GM21515 (cell line): ENCODE results near the gene ARHGAP19.
"Not testable (repeated sequence)": the region's sequence is repeated elsewhere in the genome, so short reads cannot be mapped to it uniquely, and the experiment has no call there.

Source experiments
- ATAC-seq: cut with Tn5 transposase; IDR thresholded peaks from one replicate; pipeline ENCODE4 v1.9.1; 2021; ENCODE audit not compliant: unreplicated experiment

Gene ARHGAP19

GRCh38 chr10:97280783-97281182 lies 11.7 kb downstream of the ARHGAP19 start:
- ATAC-seq, result no peak

DNA sequence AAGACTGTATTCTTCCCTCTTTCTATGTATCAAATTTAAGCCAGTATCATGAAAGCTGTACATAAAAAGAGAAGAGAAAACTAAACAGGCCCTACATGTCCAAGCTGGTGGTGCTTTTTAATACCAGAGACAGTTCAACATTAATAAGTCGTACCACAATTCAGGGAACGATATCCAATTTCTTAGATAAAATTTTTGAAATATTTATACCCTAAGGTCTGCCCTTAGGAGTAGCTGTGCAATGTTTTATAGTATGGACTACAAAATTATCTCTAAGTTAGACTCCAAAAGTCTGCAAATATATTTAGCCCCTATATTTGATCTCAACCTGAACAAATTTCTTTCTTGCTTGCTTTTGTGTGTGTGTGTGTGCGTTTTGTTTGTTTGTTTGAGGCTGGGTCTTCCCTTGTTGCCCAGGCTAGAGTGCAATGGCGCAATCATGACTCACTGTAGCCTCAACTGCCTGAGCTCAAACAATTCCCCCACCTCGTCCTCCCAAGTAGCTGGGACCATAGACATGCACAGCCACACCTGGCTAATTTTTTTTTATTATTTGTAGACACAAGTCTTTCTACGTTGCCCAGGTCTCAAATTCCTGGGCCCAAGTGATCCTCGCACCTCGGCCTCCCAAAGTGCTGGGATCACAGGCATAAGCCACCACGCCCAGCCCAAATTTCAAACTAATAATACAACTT lies 13.2 kb downstream of the ARHGAP19 start:
- no peak for ATAC-seq

DNA sequence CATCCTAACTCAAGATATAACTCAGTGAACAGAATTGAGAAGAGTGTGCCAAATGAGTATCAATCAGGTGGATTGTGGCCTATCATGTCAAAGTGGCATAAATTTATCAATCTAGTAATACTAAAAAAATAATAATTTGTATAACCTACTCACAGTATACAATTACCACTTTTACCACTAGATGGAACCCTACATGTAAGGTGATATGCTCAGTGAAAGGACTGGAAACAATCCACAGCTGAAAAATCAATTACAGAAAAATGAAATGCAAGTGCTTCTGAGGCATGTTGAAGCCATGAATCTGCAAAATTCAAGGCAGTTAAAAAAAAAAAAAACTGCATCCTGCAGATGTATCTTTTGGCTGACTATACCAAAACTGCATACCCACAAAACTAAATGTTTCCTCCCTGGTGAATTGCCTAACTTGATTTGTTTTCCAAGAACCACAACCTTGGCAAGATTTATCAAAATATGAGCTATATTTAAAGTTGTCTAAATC lies 13.9 kb downstream of the ARHGAP19 start:
- ATAC-seq, result no peak

DNA sequence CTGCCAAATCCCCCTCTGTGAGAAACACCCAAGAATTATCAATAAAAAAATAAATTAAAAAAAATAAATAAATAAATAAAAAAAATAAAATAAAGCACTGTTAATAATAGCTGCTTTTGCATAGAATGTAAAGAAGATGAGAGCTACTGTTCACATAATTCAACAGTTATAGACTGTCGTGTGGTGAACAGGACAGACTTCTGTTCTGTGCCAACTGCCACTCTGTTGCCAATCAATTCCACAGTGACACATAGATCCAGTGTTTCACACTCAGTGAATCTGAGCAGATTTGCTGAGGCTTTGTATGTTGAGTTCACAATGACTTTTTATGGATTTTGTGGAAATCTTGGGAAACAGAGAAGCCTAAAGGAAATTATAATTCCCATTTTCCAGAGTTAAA lies 14.9 kb downstream of the ARHGAP19 start:
- no peak for ATAC-seq

GRCh38 chr10:97274828-97275227 lies 17.6 kb downstream of the ARHGAP19 start:
- ATAC-seq, result no peak

- no peak for ATAC-seq
Observed at GRCh38 chr10:97273700-97274099, 18.7 kb downstream of the ARHGAP19 start.

GRCh38 chr10:97270523-97271154 lies 21.8 kb downstream of the ARHGAP19 start:
- ATAC-seq, result no peak

GRCh38 chr10:97267671-97268070 lies 24.8 kb downstream of the ARHGAP19 start:
- no peak for ATAC-seq

GRCh38 chr10:97265095-97265494 lies 27.3 kb downstream of the ARHGAP19 start:
- not testable (repeated sequence) for ATAC-seq

- no peak for ATAC-seq
Observed at GRCh38 chr10:97263971-97264370, 28.5 kb downstream of the ARHGAP19 start.

DNA sequence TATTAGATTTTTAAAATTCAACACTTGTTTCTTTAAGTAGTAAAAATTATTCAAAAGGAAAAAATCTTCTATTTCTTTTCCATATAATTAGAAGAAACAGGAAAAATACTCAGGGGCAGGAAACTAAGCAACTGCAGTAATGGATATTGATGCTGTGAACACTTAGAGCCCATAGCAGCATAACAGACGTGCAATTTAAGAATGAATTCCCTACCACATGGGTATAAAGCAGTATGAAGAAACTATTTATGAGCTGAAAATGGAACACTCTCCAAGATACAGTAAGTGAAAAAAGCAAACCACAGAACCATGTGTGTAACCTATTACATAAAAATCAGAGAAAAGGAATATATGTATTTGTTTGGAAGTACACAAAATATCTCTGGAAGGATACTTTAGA lies 30.8 kb downstream of the ARHGAP19 start:
- no peak for ATAC-seq

DNA sequence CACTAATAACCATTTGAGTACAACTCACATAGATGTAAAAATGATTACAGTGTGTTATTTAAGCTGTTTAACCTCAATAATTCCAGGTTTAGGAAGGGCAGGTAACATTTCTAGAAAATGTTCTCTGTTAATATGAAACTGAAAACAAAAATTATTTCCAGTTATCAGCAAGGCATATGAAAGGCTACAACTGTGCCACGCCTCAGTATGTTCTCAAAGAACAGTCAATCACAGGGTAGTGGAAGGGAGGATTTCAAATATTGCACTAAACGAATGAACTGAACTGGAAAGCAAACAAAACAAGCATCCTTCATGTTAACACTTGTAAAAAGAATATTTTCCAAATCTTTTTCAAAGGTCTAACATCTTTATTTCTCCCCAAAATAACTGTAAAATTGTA lies 31.3 kb downstream of the ARHGAP19 start:
- ATAC-seq, result no peak

DNA sequence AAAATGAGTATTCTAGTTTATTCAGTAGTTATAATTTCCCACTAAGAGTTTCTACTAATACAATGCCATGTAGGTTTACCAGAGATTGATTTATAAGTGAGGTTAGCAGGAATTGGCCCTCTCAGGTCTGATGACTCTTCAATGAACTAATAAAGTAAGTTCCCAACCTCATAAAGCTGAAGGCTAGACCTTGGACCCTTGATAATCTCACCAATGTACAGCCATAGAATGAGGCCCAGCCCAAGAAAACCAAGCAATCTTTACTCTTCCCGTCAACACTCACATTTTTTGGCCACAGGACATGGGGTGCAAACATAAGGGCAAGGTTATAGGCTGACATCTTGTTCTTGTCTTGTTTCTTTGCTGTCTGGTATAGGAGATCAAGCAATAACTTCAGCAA lies 33.3 kb downstream of the ARHGAP19 start:
- ATAC-seq, result no peak

DNA sequence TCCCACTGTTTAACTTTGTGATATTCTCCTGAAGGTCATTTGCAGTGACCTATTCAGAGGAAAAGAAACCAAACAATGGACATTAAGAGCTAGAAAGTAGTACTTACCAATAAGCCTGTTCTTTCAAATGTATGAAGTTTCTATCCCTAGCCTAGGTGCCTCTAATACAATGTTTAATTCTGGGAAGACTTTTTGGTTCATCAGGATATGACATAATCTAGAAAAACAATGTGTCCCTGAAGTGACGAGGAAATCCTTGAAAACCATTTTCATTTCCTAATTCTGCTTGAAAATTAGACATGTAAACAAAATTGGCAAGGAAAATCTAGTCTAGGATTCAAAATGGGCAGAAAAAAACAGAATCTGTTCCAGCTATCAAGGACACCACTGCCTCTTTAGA lies 36.1 kb downstream of the ARHGAP19 start:
- ATAC-seq, result no peak

GRCh38 chr10:97255512-97256293 lies 36.7 kb downstream of the ARHGAP19 start:
- ATAC-seq, result no peak

- no peak for ATAC-seq
Observed at GRCh38 chr10:97254694-97255093, 37.7 kb downstream of the ARHGAP19 start.

GRCh38 chr10:97250952-97251351 lies 41.5 kb downstream of the ARHGAP19 start:
- no peak for ATAC-seq

GRCh38 chr10:97243836-97244235 lies 48.6 kb downstream of the ARHGAP19 start:
- no peak for ATAC-seq

DNA sequence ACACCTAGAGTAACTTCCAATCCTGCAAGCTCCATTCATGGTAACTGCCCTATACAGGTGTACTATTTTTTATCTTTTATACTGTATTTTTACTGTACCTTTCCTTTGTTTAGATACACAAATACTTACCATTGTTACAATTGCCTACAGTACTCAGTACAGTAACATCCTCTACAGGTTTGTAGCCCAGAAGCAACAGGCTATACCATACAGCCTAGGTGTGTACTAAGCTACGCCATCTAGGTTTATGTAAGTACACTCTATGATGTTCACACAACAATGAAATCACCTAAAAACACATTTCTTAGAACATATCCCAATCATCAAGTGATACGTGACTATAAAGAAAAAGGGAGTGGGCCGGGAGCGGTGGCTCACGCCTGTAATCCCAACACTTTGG lies 53.6 kb downstream of the ARHGAP19 start:
- no peak for ATAC-seq

- ATAC-seq, result no peak
Observed at GRCh38 chr10:97235353-97235752, 57.1 kb downstream of the ARHGAP19 start.

DNA sequence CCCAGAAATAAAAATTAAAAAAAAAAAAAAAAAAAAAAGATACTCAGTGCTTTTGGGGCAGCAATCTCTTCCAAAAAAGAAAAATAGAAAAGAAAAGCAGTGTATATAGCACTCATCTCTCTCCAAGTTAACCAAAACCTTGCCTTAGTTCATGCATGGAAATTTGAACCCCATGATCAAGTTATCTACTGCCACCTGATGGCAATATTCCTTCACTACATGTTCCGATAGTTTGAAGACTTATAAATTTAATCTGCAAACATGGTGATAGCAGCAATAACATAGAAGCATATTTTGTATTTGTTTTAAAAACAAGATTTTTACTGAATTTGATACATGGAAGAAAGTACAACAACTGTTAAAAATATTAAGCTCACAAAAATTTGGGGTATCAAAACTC lies 58.0 kb downstream of the ARHGAP19 start:
- ATAC-seq, result no peak

DNA sequence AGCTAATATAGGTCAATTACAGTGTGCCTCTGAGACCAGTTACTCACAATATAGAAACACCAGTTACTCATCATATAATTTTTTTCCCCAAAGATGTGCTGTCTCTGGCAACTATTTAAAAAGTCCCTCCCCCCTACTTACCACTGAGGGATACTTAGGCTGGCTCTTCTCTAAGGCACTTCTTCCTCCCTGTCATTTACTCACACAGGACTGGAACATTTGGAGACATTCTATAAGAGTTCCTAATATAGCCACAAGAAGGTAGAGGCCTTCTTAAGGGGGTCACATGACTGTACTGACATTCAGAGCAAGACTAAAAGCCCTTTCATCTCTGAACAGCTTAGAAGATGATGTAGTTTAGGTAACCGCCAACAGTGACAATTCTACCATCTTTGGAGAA lies 62.3 kb downstream of the ARHGAP19 start:
- ATAC-seq, result no peak
